Loucy (cell line): Measurements from ENCODE around the gene MRPS35.
A peak's percentile ranks its signal among the peaks of the same experiment; 100 is the strongest.

Experiments used
- H2AFZ ChIP-seq: fragments of 200-600 bp; sonication (generic); 2 replicates; pipeline ENCODE4 v1.6.0; 2016; ENCODE audit warnings: antibody characterized with exemption, mild to moderate bottlenecking, low read length, moderate library complexity
- H3F3A ChIP-seq: fragments of 200-600 bp; 2 replicates; pipeline ENCODE4 v1.6.0; 2016; ENCODE audit warnings: antibody characterized with exemption, low read depth, mild to moderate bottlenecking
- H3K27me3 ChIP-seq: fragments of 200-600 bp; sonication (generic); 2 replicates; pipeline ENCODE4 v1.6.1; 2014; ENCODE audit warnings: low read length, mild to moderate bottlenecking; ENCODE audit not compliant: insufficient read depth, poor library complexity, severe bottlenecking
- H3K36me3 ChIP-seq: fragments of 200-600 bp; sonication (generic); 2 replicates; pipeline ENCODE4 v1.6.1; 2016; ENCODE audit warnings: low read length; ENCODE audit not compliant: insufficient read depth
- H3K4me1 ChIP-seq: fragments of 200-600 bp; sonication (generic); 2 replicates; pipeline ENCODE4 v1.5.1; 2014; ENCODE audit warnings: low read length, mild to moderate bottlenecking; ENCODE audit not compliant: insufficient read depth, poor library complexity, severe bottlenecking
- H3K4me2 ChIP-seq: fragments of 200-600 bp; sonication (generic); 2 replicates; pipeline ENCODE4 v1.6.0; 2014; ENCODE audit warnings: antibody characterized with exemption, low read length, low read depth, mild to moderate bottlenecking; ENCODE audit not compliant: poor library complexity, severe bottlenecking
- H3K4me3 ChIP-seq: fragments of 200-600 bp; sonication (generic); 2 replicates; pipeline ENCODE4 v1.5.1; 2014; ENCODE audit warnings: low read length, mild to moderate bottlenecking, mixed read lengths; ENCODE audit not compliant: poor library complexity, severe bottlenecking
- H3K79me2 ChIP-seq: fragments of 200-600 bp; sonication (generic); 2 replicates; pipeline ENCODE4 v1.6.1; 2014; ENCODE audit warnings: low read length; ENCODE audit not compliant: insufficient read depth
- H3K9ac ChIP-seq: fragments of 200-600 bp; sonication (generic); 2 replicates; pipeline ENCODE4 v1.6.0; 2014; ENCODE audit warnings: mild to moderate bottlenecking, low read depth, low read length, moderate library complexity; ENCODE audit not compliant: poor library complexity, severe bottlenecking
- H3K9me2 ChIP-seq: fragments of 200-600 bp; sonication (generic); replicated peaks from 2 replicates; pipeline ENCODE4 v1.6.1; 2016; ENCODE audit warnings: low read depth, low read length, mixed read lengths
- H3K9me3 ChIP-seq: fragments of 200-600 bp; sonication (generic); 2 replicates; pipeline ENCODE4 v1.6.1; 2014; ENCODE audit warnings: mild to moderate bottlenecking, antibody characterized with exemption, low read length, low read depth; ENCODE audit not compliant: insufficient read depth
- H4K20me1 ChIP-seq: fragments of 200-600 bp; sonication (generic); 2 replicates; pipeline ENCODE4 v1.6.0; 2014; ENCODE audit warnings: antibody characterized with exemption, low read length, mild to moderate bottlenecking; ENCODE audit not compliant: insufficient read depth, poor library complexity, severe bottlenecking
- EZH2phosphoT487 ChIP-seq: fragments of 200-600 bp; IDR thresholded peaks from 2 replicates; pipeline ENCODE4 v1.6.1; 2018; ENCODE audit warnings: antibody characterized with exemption, mild to moderate bottlenecking, moderate library complexity, borderline replicate concordance
- TF ChIP-seq, protein P1 (sequence below): fragments of 200-600 bp; sonication (generic); conservative IDR thresholded peaks from 2 replicates; pipeline ENCODE4 v1.5.1; 2014; ENCODE audit warnings: mild to moderate bottlenecking, antibody characterized with exemption, low read length

The MRPS35 gene

DNA sequence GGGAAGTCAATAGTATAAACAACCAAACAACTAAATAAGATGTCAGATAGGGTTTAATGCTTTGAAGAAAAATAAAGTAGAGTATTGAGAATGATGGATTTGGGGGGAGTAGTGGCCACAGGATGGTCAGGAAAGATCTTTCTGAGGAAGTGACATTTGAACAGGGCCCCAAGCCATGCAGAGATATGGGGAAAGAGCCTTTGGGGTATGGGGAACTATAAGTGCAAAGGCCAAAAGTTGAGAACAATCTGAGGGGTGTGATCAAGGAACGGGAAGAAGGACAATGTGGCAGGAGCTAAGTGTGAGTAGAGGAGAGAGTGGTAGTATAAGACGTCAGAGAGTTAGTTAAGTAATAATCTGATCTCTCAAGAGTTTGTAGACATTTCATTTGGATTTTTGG lies 1.3 kb downstream of the MRPS35 start:
- Histone ChIP-seq H3K4me1 (peaks cover 29% of the 10 kb centered on the region), H3K27me3 (no peaks in the 10 kb centered on the region), H3K79me2 (peaks cover 41% of the 10 kb centered on the region), H3K9me3 (no peaks in the 10 kb centered on the region), H3K36me3 (peaks cover 9% of the 10 kb centered on the region), H4K20me1 (peaks cover 16% of the 10 kb centered on the region), H3K9ac (peak overlapping the region; percentile 77), H2AFZ (no peak overlapping the region), H3K4me2 (peak overlapping the region; percentile 73), H3K9me2 (no peaks in the 10 kb centered on the region), H3K4me3 (peak overlapping the region; percentile 87), H3F3A (no peaks in the 10 kb centered on the region)
- TF ChIP-seq, protein P1, sequence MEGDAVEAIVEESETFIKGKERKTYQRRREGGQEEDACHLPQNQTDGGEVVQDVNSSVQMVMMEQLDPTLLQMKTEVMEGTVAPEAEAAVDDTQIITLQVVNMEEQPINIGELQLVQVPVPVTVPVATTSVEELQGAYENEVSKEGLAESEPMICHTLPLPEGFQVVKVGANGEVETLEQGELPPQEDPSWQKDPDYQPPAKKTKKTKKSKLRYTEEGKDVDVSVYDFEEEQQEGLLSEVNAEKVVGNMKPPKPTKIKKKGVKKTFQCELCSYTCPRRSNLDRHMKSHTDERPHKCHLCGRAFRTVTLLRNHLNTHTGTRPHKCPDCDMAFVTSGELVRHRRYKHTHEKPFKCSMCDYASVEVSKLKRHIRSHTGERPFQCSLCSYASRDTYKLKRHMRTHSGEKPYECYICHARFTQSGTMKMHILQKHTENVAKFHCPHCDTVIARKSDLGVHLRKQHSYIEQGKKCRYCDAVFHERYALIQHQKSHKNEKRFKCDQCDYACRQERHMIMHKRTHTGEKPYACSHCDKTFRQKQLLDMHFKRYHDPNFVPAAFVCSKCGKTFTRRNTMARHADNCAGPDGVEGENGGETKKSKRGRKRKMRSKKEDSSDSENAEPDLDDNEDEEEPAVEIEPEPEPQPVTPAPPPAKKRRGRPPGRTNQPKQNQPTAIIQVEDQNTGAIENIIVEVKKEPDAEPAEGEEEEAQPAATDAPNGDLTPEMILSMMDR = no peak
- no peak for TF ChIP-seq EZH2phosphoT487

DNA sequence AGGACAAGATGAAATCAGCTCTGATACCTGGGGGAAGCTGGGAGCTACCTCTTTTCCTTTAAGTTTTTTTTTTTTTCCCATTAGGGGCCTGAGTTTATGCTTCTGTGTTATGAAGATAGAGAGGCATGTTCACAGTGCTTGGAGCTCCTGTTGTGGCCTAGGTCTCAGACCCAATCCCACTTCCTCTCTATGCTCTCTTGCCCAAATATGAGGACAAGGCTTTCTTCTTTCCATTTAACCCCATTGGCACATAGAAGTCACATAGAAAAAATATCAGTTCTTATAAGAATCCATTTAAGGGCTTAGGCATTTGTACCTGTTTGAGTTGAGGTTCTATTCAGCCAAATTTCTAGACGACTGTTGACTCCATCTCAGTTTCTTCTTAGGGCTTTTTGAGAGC lies 12.6 kb downstream of the MRPS35 start:
- Histone ChIP-seq H3K4me1 (no peaks in the 10 kb centered on the region), H3K4me2 (no peak overlapping the region), H3F3A (no peaks in the 10 kb centered on the region), H3K9me3 (no peaks in the 10 kb centered on the region), H3K27me3 (no peaks in the 10 kb centered on the region), H3K9ac (no peak overlapping the region), H2AFZ (no peak overlapping the region), H4K20me1 (no peaks in the 10 kb centered on the region), H3K4me3 (no peak overlapping the region), H3K9me2 (no peaks in the 10 kb centered on the region), H3K79me2 (no peaks in the 10 kb centered on the region; the same call in 1 of the 2 replicates), H3K36me3 (peaks cover 71% of the 10 kb centered on the region; the same call in 1 of the 2 replicates)
- TF ChIP-seq EZH2phosphoT487 = no peak
- TF ChIP-seq, protein P1 = no peak

DNA sequence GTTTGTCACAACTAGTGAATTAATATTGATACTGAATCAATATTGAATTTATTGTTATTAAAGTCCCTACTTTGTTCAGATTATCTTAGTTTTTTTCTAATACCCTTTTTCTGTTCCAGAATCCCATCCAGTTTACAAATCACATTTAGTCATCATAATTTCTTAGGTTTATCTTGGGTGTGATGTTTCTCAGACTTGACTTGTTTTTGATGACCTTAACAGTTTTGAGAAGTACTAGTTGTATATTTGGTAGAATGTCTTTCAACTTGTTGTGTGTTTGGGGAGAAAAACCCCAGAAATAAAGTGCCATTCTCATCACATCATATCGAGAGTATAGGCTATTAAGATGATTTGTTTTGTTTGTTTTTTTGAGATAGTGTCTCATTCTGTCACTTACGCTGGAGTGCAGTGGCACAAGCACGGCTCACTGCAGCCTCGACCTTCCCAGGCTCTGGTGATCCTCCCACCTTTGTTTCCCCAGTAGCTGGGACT lies 19.5 kb downstream of the MRPS35 start:
- H3K9ac ChIP-seq = no peak overlapping the region
- H3K9me3 ChIP-seq = no peaks in the 10 kb centered on the region
- TF ChIP-seq, protein P1 = no peak
- no peak for TF ChIP-seq EZH2phosphoT487
- H3K4me2 ChIP-seq = no peak overlapping the region
- no peaks in the 10 kb centered on the region for H3K9me2 ChIP-seq
- no peaks in the 10 kb centered on the region for H3K27me3 ChIP-seq
- H4K20me1 ChIP-seq = peaks cover 3% of the 10 kb centered on the region
- no peaks in the 10 kb centered on the region for H3F3A ChIP-seq
- no peak overlapping the region for H2AFZ ChIP-seq
- peaks cover 5% of the 10 kb centered on the region; the same call in 1 of the 2 replicates for H3K79me2 ChIP-seq
- H3K4me1 ChIP-seq = no peaks in the 10 kb centered on the region
- H3K36me3 ChIP-seq = peaks cover 69% of the 10 kb centered on the region; the same call in 1 of the 2 replicates
- H3K4me3 ChIP-seq = no peak overlapping the region
